IMR-90 (cell line): ENCODE data around the gene PRKCA. TPM values are rescaled to one million over a fixed set of nuclear protein-coding genes. Genes with fewer than 3 reads are reported as not detected.

Experiments used
- ATAC-seq: fragments of 200-7000 bp; cut with Tn5 transposase; 2 replicates; pipeline ENCODE4 v1.9.1; 2020; ENCODE audit warnings: low read depth, mild to moderate bottlenecking, moderate library complexity
- BruUV-seq: library from RNA; stranded (reverse); fragments of 400-500 nt; replicated peaks from 2 replicates; lab custom pipeline; 2021; lab: Mats Ljungman, UMichigan
- CTCF ChIA-PET: fragments of 300-600 bp; formaldehyde crosslinking; extraction: SDS; loops from one replicate; lab custom pipeline; 2021; ENCODE audit warnings: antibody characterized with exemption; lab: Yijun Ruan, JAX
- POLR2A ChIA-PET: fragments of 300-600 bp; sonication (Branson Sonifier 250); formaldehyde crosslinking; loops from one replicate; lab custom pipeline; 2022; ENCODE audit warnings: antibody characterized with exemption; ENCODE audit not compliant: unreplicated experiment; lab: Charles Lee
- DNase-seq: peaks from one replicate; pipeline ENCODE4 v3.0.0; 2013
- H2AFZ ChIP-seq: replicated peaks from 2 replicates; pipeline ENCODE3; 2013; ENCODE audit warnings: low read length, mild to moderate bottlenecking; ENCODE audit not compliant: poor library complexity
- H2AK5ac ChIP-seq: 2 replicates; pipeline ENCODE4 v1.6.1; 2013; ENCODE audit warnings: low read depth, low read length, inconsistent platforms
- H2AK9ac ChIP-seq: replicated peaks from 2 replicates; pipeline ENCODE3; 2013; ENCODE audit warnings: mild to moderate bottlenecking, low read depth, low read length, moderate library complexity; ENCODE audit not compliant: poor library complexity
- H2BK120ac ChIP-seq: 2 replicates; pipeline ENCODE4 v1.6.1; 2013; ENCODE audit warnings: low read depth, low read length, inconsistent platforms
- H2BK15ac ChIP-seq: 3 replicates; pipeline ENCODE4 v1.6.1; 2013; ENCODE audit warnings: low read depth, low read length, inconsistent platforms
- H2BK20ac ChIP-seq: 2 replicates; pipeline ENCODE4 v1.6.1; 2013; ENCODE audit warnings: low read depth, mild to moderate bottlenecking, inconsistent platforms, low read length, moderate library complexity
- H2BK5ac ChIP-seq: 2 replicates; pipeline ENCODE4 v1.6.1; 2013; ENCODE audit warnings: mild to moderate bottlenecking, low read depth, low read length, inconsistent platforms; ENCODE audit not compliant: poor library complexity, severe bottlenecking
- H3K14ac ChIP-seq: replicated peaks from 2 replicates; pipeline ENCODE4 v1.6.1; 2013; ENCODE audit warnings: low read depth, low read length, inconsistent platforms
- H3K18ac ChIP-seq: 2 replicates; pipeline ENCODE4 v1.6.1; 2013; ENCODE audit warnings: low read depth, low read length, control low read depth
- H3K23ac ChIP-seq: 2 replicates; pipeline ENCODE4 v1.6.1; 2013; ENCODE audit warnings: low read depth, low read length, inconsistent platforms
- H3K27ac ChIP-seq: 2 replicates; pipeline ENCODE4 v1.5.1; 2013; ENCODE audit warnings: mild to moderate bottlenecking, control low read depth, low read length; ENCODE audit not compliant: insufficient read depth
- H3K27me3 ChIP-seq: 2 replicates; pipeline ENCODE4 v1.6.1; 2013; ENCODE audit warnings: low read length; ENCODE audit not compliant: control insufficient read depth, insufficient read depth
- H3K36me3 ChIP-seq: 2 replicates; pipeline ENCODE4 v1.6.1; 2013; ENCODE audit warnings: low read length, mixed read lengths; ENCODE audit not compliant: control insufficient read depth, insufficient read depth
- H3K4ac ChIP-seq: 2 replicates; pipeline ENCODE4 v1.6.1; 2013; ENCODE audit warnings: low read depth, low read length, inconsistent platforms
- H3K4me1 ChIP-seq: 2 replicates; pipeline ENCODE4 v1.6.1; 2013; ENCODE audit warnings: low read length, mixed read lengths; ENCODE audit not compliant: control insufficient read depth, insufficient read depth
- H3K4me2 ChIP-seq: 2 replicates; pipeline ENCODE4 v1.6.1; 2013; ENCODE audit warnings: low read depth, mild to moderate bottlenecking, control low read depth, low read length, moderate library complexity
- H3K4me3 ChIP-seq: 2 replicates; pipeline ENCODE4 v1.5.1; 2013; ENCODE audit warnings: low read depth, mild to moderate bottlenecking, control low read depth, low read length, moderate library complexity; ENCODE audit not compliant: insufficient read depth
- H3K56ac ChIP-seq: 2 replicates; pipeline ENCODE4 v1.6.1; 2013; ENCODE audit warnings: low read length, inconsistent platforms; ENCODE audit not compliant: insufficient read depth; ENCODE audit errors: extremely low read depth
- H3K79me1 ChIP-seq, 2 experiments: 2 replicates each; pipeline ENCODE4 v1.6.1; 2013; ENCODE audit warnings: low read length in 2 of 2, inconsistent platforms in 1 of 2, low read depth in 1 of 2
- H3K9ac ChIP-seq: 2 replicates; pipeline ENCODE4 v1.6.1; 2013; ENCODE audit warnings: low read depth, low read length, control low read depth
- H3K9me1 ChIP-seq: 2 replicates; pipeline ENCODE4 v1.6.1; 2013; ENCODE audit warnings: low read length, inconsistent platforms; ENCODE audit not compliant: insufficient read depth
- H3K9me3 ChIP-seq: 2 replicates; pipeline ENCODE4 v1.6.1; 2013; ENCODE audit warnings: low read length; ENCODE audit not compliant: control insufficient read depth, insufficient read depth
- H4K20me1 ChIP-seq: 2 replicates; pipeline ENCODE4 v1.6.1; 2013; ENCODE audit warnings: low read length, inconsistent platforms; ENCODE audit not compliant: insufficient read depth
- H4K5ac ChIP-seq: 2 replicates; pipeline ENCODE4 v1.6.1; 2013; ENCODE audit warnings: mild to moderate bottlenecking, low read depth, low read length, control low read depth
- H4K8ac ChIP-seq, 2 experiments: 2 replicates each; pipeline ENCODE4 v1.6.1; 2013; ENCODE audit warnings: low read depth in 2 of 2, low read length in 2 of 2, control low read depth in 1 of 2, inconsistent platforms in 1 of 2
- H4K91ac ChIP-seq: 2 replicates; pipeline ENCODE4 v1.6.1; 2013; ENCODE audit warnings: low read depth, low read length, inconsistent platforms; ENCODE audit not compliant: insufficient read depth
- CEBPB ChIP-seq: IDR thresholded peaks from 2 replicates; pipeline ENCODE4 v1.6.1; 2012; ENCODE audit warnings: low read depth, low read length, improper control_type of control experiment
- FOS ChIP-seq: fragments of 150-350 bp; IDR thresholded peaks from 2 replicates; pipeline ENCODE4 v1.6.1; 2016; ENCODE audit warnings: low read depth, low read length
- MAZ ChIP-seq: IDR thresholded peaks from 2 replicates; pipeline ENCODE4 v1.6.1; 2012; ENCODE audit warnings: low read depth, mild to moderate bottlenecking, low read length, improper control_type of control experiment, moderate library complexity, borderline replicate concordance
- MXI1 ChIP-seq: IDR thresholded peaks from 2 replicates; pipeline ENCODE4 v1.6.1; 2012; ENCODE audit warnings: low read depth, mild to moderate bottlenecking, low read length, moderate library complexity, borderline replicate concordance
- NFE2L2 ChIP-seq: fragments of 150-350 bp; IDR thresholded peaks from 2 replicates; pipeline ENCODE4 v1.6.1; 2016; ENCODE audit warnings: low read depth, mild to moderate bottlenecking, low read length
- POLR2A ChIP-seq: IDR thresholded peaks from 2 replicates; pipeline ENCODE4 v1.6.1; 2012; ENCODE audit warnings: mild to moderate bottlenecking, low read depth, low read length
- RAD21 ChIP-seq: IDR thresholded peaks from 2 replicates; pipeline ENCODE4 v1.6.1; 2012; ENCODE audit warnings: low read length, improper control_type of control experiment
- RFX5 ChIP-seq: IDR thresholded peaks from 2 replicates; pipeline ENCODE4 v1.8.0; 2012; ENCODE audit warnings: low read depth, mild to moderate bottlenecking, low read length, moderate library complexity
- SMC3 ChIP-seq: fragments of 150-350 bp; IDR thresholded peaks from 2 replicates; pipeline ENCODE4 v1.6.1; 2016; ENCODE audit warnings: low read depth, mild to moderate bottlenecking, antibody characterized with exemption, low read length, moderate library complexity
- WGBS, 2 experiments: methylation state at CpG; one replicate each; pipeline versions ENCODE4 v1.1.5 to v1.1.7; 2013; ENCODE audit warnings: missing lambda C conversion rate in 2 of 2; ENCODE audit not compliant: insufficient read length in 1 of 2; ENCODE audit errors: extremely low coverage in 2 of 2; 5-methylcytosine and 5-hydroxymethylcytosine counted together
- dilution Hi-C: fragments of 300-500 bp; cut with HindIII; formaldehyde crosslinking; loops from one replicate; pipeline ENCODE4 v1.14.3; 2018; ENCODE audit warnings: low sequenced_read_pairs; ENCODE audit not compliant: unreplicated experiment
- in situ Hi-C: fragments of 300-500 bp; cut with MboI; formaldehyde crosslinking; loops from 3 replicates; pipeline ENCODE4 v1.14.3; 2019; ENCODE audit warnings: low sequenced_read_pairs, inconsistent platforms, mixed read lengths
- intact Hi-C: fragments of 100-400 bp; cut with micrococcal nuclease; formaldehyde crosslinking; loops from 2 replicates; pipeline ENCODE4 v1.10.0; 2022
- polyA plus RNA-seq, 3 experiments: library from polyadenylated mRNA; depleted of rRNA; stranded (reverse); fragments of >200 nt; gene quantifications; 2 replicates each; pipeline ENCODE4 v1.2.3, GENCODE V29; 2012; ENCODE audit warnings: low replicate concordance in 1 of 3
- total RNA-seq: library from RNA; depleted of rRNA; stranded (reverse); fragments of >200 nt; gene quantifications from 2 replicates; pipeline ENCODE4 v1.2.3, GENCODE V29; 2012
- TF ChIP-seq, protein P1 (sequence below): conservative IDR thresholded peaks from 2 replicates; pipeline ENCODE4 v1.5.1; 2012; ENCODE audit warnings: mild to moderate bottlenecking, low read depth, low read length, improper control_type of control experiment

Gene PRKCA
- total and polyA plus RNA-seq, 2 of the 4 experiments (the other 2 are of a cell fraction) = 31.0 to 46.0 TPM

- H3K14ac ChIP-seq = no peak overlapping the region
- no peak overlapping the region for H2AK5ac ChIP-seq
- no peak overlapping the region for H2AFZ ChIP-seq
- peak; percentile 59 for TF ChIP-seq SMC3
- no peak for TF ChIP-seq RFX5
- TF ChIP-seq, protein P1, sequence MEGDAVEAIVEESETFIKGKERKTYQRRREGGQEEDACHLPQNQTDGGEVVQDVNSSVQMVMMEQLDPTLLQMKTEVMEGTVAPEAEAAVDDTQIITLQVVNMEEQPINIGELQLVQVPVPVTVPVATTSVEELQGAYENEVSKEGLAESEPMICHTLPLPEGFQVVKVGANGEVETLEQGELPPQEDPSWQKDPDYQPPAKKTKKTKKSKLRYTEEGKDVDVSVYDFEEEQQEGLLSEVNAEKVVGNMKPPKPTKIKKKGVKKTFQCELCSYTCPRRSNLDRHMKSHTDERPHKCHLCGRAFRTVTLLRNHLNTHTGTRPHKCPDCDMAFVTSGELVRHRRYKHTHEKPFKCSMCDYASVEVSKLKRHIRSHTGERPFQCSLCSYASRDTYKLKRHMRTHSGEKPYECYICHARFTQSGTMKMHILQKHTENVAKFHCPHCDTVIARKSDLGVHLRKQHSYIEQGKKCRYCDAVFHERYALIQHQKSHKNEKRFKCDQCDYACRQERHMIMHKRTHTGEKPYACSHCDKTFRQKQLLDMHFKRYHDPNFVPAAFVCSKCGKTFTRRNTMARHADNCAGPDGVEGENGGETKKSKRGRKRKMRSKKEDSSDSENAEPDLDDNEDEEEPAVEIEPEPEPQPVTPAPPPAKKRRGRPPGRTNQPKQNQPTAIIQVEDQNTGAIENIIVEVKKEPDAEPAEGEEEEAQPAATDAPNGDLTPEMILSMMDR = peak; percentile 58
- TF ChIP-seq NFE2L2 = no peak
- TF ChIP-seq CEBPB = peak; percentile 60
- TF ChIP-seq POLR2A = no peak
- TF ChIP-seq MAZ = no peak
- TF ChIP-seq FOS = no peak
- no peak for TF ChIP-seq MXI1
- TF ChIP-seq RAD21 = peak; percentile 67
- H3K36me3 ChIP-seq = no peaks in the 10 kb centered on the region
- no peak overlapping the region for H3K9ac ChIP-seq
- H3K79me1 ChIP-seq = peaks cover 25 to 37% of the 10 kb centered on the region in 2 experiments
- no CpG with 5 or more reads among the region's 2 CpGs for WGBS, 2 experiments
- ATAC-seq (peak; percentile 77), DNase-seq (peak; percentile 49)
- H2BK5ac ChIP-seq = no peak overlapping the region
- no TSS peak for BruUV-seq
- no peak overlapping the region for H3K4ac ChIP-seq
- no peak overlapping the region for H3K23ac ChIP-seq
- in situ Hi-C loops = no loop called here
- no peak overlapping the region for H2BK15ac ChIP-seq
- no peak overlapping the region for H2AK9ac ChIP-seq
- CTCF ChIA-PET = interaction anchor here (0.7 kb wide), 1 partner anchor 44 kb away, joined by 3 read pairs; no protein-coding TSS in a partner anchor
- no peaks in the 10 kb centered on the region for H3K27me3 ChIP-seq
- no peak overlapping the region for H3K56ac ChIP-seq
- H4K91ac ChIP-seq = no peak overlapping the region
- no peak overlapping the region for H3K18ac ChIP-seq
- dilution Hi-C loops = no loop called here
- H4K20me1 ChIP-seq = peaks cover 12% of the 10 kb centered on the region; the same call in 1 of the 2 replicates
- no peak overlapping the region for H2BK20ac ChIP-seq
- no peak overlapping the region for H2BK120ac ChIP-seq
- POLR2A ChIA-PET = interaction anchor here (0.7 kb wide), 1 partner anchor 100 kb away, joined by 3 read pairs; no protein-coding TSS in a partner anchor
- H3K27ac ChIP-seq = no peak overlapping the region
- H4K8ac ChIP-seq = no peak overlapping the region
- no peak overlapping the region for H4K5ac ChIP-seq
- no peaks in the 10 kb centered on the region for H3K9me3 ChIP-seq
- no peak overlapping the region for H3K4me2 ChIP-seq
- intact Hi-C loops = loop anchor here (1.0 to 2.0 kb wide), 2 partner anchors 323 to 370 kb away; partner anchors contain the start of gene PRKCA
- no peak overlapping the region for H3K4me3 ChIP-seq
- no peaks in the 10 kb centered on the region for H3K4me1 ChIP-seq
- peaks cover 6% of the 10 kb centered on the region; the same call in 1 of the 2 replicates for H3K9me1 ChIP-seq
These were observed 322.9 kb downstream of the PRKCA start for GRCh38 chr17:66625311-66625767.
